Measurements from ENCODE around the gene GTF2IRD1. TPM values are rescaled to one million over a fixed set of nuclear protein-coding genes. Genes with fewer than 3 reads are reported as not detected.
A peak's percentile ranks its signal among the peaks of the same experiment; 100 is the strongest.

Gene GTF2IRD1
- total RNA-seq, 1 donor from 2014 or later, result 18.2 TPM

DNA sequence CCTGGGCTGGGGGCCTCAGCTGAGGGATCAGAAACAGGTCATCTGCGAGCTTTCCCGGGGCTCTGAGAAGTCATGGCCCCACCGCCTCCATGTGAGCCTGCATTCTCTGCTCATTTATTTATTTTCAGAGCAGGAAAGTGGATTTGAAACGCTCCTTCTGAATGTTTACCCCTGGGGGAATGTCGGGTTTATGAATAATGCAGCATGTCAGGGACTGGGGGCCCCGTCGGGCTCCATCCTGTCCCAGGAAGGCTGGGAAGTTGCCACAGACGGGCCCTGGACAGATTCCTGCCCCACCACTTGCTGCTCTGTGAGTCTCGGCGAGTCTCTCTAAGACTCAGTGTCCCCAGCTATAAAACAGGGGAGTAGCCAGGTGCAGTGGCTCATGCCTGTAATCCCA lies 11.9 kb upstream of the GTF2IRD1 start:
- H3K4me3 ChIP-seq (ENCODE audit: low read depth, low read length), result no peak overlapping the region
- TF ChIP-seq, protein P1, sequence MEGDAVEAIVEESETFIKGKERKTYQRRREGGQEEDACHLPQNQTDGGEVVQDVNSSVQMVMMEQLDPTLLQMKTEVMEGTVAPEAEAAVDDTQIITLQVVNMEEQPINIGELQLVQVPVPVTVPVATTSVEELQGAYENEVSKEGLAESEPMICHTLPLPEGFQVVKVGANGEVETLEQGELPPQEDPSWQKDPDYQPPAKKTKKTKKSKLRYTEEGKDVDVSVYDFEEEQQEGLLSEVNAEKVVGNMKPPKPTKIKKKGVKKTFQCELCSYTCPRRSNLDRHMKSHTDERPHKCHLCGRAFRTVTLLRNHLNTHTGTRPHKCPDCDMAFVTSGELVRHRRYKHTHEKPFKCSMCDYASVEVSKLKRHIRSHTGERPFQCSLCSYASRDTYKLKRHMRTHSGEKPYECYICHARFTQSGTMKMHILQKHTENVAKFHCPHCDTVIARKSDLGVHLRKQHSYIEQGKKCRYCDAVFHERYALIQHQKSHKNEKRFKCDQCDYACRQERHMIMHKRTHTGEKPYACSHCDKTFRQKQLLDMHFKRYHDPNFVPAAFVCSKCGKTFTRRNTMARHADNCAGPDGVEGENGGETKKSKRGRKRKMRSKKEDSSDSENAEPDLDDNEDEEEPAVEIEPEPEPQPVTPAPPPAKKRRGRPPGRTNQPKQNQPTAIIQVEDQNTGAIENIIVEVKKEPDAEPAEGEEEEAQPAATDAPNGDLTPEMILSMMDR (IDR thresholded peaks at IDR 0.05; ENCODE audit: insufficient read depth, low read length, severe bottlenecking), result no peak
- H3K27me3 ChIP-seq (ENCODE audit: control insufficient read depth, insufficient read depth, low read length), result no peaks in the 10 kb centered on the region
- no peaks in the 10 kb centered on the region for H3K36me3 ChIP-seq (ENCODE audit: control insufficient read depth, insufficient read depth, low read length)
- no peak for FAIRE-seq
- no peak for DNase-seq (ENCODE audit: low read depth)

DNA sequence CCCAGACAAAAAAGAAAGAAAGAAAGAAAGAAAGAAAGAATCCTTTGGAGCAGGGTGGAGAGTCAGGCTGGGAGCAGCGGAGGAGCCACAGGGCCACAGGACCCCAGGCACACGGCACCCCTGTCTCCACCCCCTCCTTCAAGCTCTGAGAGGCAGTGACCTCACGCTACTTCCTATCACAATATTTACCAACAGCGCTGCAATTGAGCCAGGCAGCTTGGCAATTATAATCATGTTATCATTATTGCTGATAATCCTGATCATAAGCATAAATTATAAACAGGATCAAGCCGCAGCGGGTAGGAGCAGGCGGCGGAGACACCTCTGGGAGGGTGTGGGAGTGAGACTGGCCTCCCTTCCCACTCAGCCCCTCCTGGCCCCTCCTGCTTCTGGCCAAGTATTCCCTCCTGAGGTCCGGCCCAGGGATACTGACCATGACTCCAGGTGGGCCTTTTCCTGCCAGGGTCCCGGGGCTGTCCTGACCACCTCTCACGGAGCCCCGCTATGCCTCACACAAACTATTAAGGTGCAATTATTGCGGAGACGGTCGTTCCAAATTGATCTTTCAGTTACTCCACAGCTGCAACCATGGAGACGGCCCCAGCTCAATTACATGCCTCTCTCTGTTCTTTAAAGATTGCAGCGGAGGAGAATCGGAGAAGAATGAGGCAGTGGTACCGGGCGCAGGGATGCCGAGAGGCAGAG lies 10.0 kb upstream of the GTF2IRD1 start:
- no peak for FAIRE-seq
- no peak for DNase-seq (ENCODE audit: low read depth)
- no peaks in the 10 kb centered on the region for H3K36me3 ChIP-seq (ENCODE audit: control insufficient read depth, insufficient read depth, low read length)

DNA sequence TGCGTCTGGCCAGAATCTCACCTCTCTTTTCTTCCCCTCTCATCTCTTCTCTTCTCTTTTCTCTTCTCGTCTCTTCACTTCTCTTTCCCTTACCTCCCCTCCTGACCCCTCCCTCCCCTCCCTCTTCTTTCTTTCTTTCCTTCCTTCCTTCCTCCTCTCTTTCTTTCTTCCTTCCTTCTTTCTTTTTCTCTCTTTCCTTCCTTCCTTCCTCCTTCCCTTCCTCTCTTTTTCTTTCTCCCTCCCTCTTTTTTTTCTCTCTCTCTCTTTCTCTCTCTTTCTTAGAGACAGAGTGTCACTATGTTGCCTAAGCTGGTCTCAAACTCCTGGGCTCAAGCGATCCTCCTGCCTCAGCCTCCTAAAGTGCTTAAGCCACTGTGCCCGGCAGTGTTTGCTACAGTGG lies 4.6 kb upstream of the GTF2IRD1 start:
- FAIRE-seq (no peak), DNase-seq (ENCODE audit: low read depth) (no peak)
- Histone ChIP-seq H3K4me3 (ENCODE audit: low read depth, low read length) (no peak overlapping the region), H3K36me3 (ENCODE audit: control insufficient read depth, insufficient read depth, low read length) (no peaks in the 10 kb centered on the region), H3K27me3 (ENCODE audit: control insufficient read depth, insufficient read depth, low read length) (no peaks in the 10 kb centered on the region)
- TF ChIP-seq, protein P1 (IDR thresholded peaks at IDR 0.05; ENCODE audit: insufficient read depth, low read length, severe bottlenecking), result no peak

More for the DNA sequence above, 10.0 kb upstream of the GTF2IRD1 start:
- TF ChIP-seq, protein P1 (IDR thresholded peaks at IDR 0.05; ENCODE audit: insufficient read depth, low read length, severe bottlenecking), result no peak
- H3K27me3 ChIP-seq (ENCODE audit: control insufficient read depth, insufficient read depth, low read length), result no peaks in the 10 kb centered on the region
- no peak overlapping the region for H3K4me3 ChIP-seq (ENCODE audit: low read depth, low read length)

DNA sequence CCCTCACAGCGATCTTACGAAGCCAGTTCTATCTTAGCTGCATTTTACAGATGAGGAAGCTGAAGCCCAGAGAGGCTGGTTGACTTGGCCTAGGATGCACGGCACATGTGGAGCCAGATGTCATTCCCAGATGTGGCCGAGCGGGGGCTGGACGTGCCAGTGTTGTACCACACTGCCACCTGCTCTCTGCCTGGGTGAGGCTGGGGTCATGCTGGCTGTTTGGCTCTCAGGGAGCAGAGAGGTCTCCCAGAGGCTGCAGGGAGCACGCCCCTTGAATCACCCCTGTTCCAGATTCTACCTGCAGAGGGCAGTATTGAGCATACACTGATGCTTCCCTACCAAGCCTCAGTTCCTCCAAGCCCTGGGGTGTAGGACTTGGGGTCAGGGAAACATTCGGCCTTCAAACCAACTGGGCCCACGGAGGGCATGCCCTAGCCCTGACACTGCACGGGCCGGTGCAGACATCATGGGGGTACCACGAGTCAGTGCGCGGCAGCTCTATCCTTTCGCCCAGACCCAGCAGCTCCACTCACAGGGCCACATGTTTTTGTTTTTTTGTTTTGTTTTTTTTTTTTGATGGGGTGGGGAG lies 3.8 kb upstream of the GTF2IRD1 start:
- DNase-seq (ENCODE audit: low read depth), result peak; percentile 43
- TF ChIP-seq, protein P1 (IDR thresholded peaks at IDR 0.05; ENCODE audit: insufficient read depth, low read length, severe bottlenecking), result peak; percentile 78
- no peaks in the 10 kb centered on the region for H3K36me3 ChIP-seq (ENCODE audit: control insufficient read depth, insufficient read depth, low read length)
- no peak for FAIRE-seq
- H3K27me3 ChIP-seq (ENCODE audit: control insufficient read depth, insufficient read depth, low read length), result no peaks in the 10 kb centered on the region
- no peak overlapping the region for H3K4me3 ChIP-seq (ENCODE audit: low read depth, low read length)

DNA sequence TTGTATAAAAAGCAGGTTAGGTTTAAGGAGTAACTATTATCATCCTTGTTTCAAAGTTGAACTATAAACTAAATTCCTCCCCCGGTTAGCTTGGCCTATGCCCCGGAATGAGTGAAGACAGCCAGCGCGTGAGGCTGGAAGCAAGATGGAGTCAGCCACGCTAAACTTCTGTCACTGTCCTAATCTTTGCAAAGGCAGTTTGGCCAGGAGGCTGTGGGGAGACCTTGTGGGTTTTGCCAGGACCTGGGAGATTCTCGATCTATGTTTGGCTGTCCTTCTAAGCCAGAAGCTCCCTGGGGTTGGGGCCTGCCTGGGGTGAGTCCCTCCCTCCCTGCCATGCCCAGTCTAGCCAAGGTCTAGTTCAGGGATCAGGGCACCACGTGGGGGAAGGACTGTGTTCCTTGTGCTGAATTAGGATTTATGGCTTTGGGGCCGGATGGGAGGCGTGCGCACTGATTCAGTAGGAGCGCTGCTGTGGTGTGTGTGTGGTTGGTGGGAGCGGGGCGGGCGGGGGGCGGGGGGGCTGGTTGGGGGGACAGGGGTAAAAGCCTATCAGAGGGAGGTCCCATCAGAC lies 871 bp upstream of the GTF2IRD1 start:
- no peak for DNase-seq (ENCODE audit: low read depth)
- no peaks in the 10 kb centered on the region for H3K27me3 ChIP-seq (ENCODE audit: control insufficient read depth, insufficient read depth, low read length)
- no peaks in the 10 kb centered on the region for H3K36me3 ChIP-seq (ENCODE audit: control insufficient read depth, insufficient read depth, low read length)
- peak overlapping the region; percentile 68 for H3K4me3 ChIP-seq (ENCODE audit: low read depth, low read length)
- FAIRE-seq, result no peak
- TF ChIP-seq, protein P1 (IDR thresholded peaks at IDR 0.05; ENCODE audit: insufficient read depth, low read length, severe bottlenecking), result no peak
